T-helper 2 cell treated with Interferon-gamma antibody and Interleukin-4, amounts not matched to agents 100 ng/mL and 5 ng/mL, for 36 hours (primary cell): ENCODE measurements around the gene WNT6. TPM values are rescaled to one million over a fixed set of nuclear protein-coding genes. Genes with fewer than 3 reads are reported as not detected.

ENCODE experiments used
- intact Hi-C: fragments of 100-400 bp; cut with micrococcal nuclease; formaldehyde crosslinking; loops from one replicate; pipeline ENCODE4 v1.15.1; 2023
- total RNA-seq: library from RNA; stranded (reverse); gene quantifications from 2 replicates; pipeline ENCODE4 v1.2.3, GENCODE V29; 2022

Gene WNT6
- total RNA-seq, 1 donor from 2014 or later = not detected

DNA sequence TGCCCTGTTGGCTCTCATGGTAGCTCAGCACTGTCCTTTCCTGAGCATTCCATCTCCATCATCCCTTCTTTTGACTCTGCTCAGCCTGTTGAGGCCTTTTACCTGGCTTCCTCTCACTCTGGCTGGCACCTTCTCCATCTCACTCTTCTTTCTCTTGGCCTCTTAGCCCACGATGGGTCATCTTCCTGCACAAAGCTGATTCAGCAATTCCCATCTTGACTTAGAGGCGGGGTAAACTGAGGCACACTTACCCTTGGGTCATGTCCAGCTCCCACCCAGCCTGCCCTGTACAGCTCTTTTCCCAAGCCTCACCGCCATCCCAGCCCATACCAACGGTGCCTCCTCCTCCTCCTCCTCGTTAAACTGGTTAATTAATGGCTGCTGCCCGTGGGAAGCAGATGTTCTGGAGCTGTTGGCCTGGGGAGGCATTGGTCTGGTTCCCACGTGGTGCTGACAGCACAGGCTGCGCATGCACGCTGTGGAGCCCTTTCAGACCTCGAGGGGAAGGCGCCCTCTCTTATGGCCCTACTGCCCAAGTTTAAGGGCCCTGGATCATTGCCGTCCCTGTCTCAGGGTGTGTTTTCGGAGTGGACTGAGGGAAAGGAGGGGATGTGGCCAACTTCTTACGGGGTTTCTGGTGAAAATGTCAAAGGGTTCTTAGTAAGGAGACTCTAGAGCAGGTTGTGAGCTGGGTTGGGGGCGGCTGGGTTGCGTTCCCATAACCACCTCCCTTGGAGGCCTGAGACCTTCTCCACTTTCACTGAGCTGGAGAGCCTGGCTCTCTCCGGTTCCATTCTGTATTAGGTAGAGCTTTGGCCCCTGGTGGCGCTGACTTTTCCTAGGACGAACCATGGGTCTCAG is 31.9 kb downstream of the WNT6 start:
- intact Hi-C loops = loop anchor here (1.0 to 2.0 kb wide), 2 partner anchors 11 to 17 kb away; partner anchors contain the start of gene WNT10A

DNA sequence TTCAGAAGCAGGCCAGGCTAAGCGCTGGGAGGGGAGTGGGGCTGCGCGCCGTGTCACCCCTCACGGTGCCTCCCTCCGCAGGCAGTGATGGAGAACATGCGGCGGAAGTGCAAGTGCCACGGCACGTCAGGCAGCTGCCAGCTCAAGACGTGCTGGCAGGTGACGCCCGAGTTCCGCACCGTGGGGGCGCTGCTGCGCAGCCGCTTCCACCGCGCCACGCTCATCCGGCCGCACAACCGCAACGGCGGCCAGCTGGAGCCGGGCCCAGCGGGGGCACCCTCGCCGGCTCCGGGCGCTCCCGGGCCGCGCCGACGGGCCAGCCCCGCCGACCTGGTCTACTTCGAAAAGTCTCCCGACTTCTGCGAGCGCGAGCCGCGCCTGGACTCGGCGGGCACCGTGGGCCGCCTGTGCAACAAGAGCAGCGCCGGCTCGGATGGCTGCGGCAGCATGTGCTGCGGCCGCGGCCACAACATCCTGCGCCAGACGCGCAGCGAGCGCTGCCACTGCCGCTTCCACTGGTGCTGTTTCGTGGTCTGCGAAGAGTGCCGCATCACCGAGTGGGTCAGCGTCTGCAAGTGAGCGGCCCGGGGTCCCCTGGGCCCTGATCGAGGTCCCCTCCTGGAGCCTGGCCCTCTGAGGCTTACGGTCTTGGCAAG is 33.2 kb downstream of the WNT6 start:
- intact Hi-C loops = loop anchor here (1.0 to 2.0 kb wide), 2 partner anchors 13 to 16 kb away; partner anchors contain the start of gene WNT10A

DNA sequence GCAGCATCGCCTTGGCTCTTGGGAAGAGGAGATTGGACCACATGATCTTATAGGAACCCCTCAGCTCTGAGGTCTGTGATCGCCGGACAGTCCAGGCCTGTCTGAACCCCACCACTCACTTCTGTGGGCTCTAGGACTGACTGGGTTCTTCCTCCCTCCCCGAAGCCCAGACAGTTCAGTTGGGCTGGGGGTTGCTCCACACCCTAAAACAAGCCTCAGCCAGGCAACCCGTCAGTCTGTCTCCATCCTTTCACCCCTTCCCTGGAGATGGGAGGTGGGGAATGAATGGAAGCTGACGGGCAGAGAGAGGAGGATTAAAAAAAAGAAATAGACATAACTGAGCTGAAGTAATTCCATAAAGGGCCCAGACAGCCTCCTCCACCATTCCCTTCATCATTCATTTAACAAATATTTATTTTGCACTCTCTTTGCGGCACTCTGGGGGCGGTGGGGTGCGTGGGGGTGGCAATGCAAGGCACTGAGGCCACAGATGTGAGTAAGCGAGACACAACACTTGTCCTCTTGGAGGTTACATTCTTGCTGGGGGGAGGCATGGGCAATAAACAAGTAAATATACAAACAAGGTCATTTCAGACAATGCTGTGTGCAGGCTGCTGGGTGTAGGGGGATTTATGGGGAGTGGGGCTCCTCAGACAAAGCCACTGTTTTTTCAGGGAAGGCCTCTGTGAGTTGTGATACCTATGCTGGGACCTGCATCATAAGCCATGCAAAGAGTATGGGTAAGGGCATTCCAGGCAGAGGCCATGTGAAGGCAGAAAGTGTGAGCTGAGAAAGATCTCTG is 33.9 kb downstream of the WNT6 start:
- intact Hi-C loops = loop anchor here (2.0 kb wide), 1 partner anchor 15 kb away; no protein-coding TSS in a partner anchor

DNA sequence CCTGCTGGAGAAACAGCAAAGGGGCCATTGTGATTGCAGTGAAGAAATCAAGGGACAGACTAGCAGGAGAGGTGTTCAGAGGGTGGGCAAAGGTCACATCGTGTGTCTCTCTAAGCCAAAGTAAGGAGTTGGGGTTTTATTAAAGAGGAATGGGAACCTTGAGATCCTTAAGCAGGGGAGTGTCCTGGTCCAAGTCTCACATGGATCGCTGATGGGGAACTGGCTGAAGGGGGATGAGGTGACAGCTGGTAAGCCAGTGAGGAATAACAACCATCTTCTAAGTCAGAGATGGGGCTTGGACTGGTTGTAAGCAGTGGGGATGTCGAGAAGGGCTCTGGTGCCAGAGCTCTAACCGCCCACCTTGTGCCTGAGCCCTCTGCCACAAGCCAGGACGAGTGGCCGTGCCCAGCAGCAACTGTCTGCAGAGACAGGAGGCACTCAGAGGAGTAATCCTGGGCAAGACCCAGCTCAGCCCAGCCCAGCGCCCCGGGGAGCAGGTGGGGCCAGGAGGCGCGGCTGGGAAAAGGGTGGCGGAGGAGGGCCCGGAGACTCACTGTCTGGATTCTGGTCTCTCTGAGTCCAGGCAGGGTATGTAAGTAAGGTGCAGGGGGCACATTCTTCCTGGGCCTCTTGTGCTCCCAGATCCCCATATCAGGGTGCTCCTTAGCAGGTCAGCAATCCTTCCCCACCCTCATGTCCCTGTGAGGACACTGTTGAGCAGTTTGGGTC is 34.7 kb downstream of the WNT6 start:
- intact Hi-C loops = no loop called here

- intact Hi-C loops = loop anchor here (5.0 kb wide), 2 partner anchors 352 to 498 kb away; partner anchors contain the start of genes CTDSP1, GLB1L and STK16
Observed at GRCh38 chr2:218894880-218895157, 35.2 kb downstream of the WNT6 start.

GRCh38 chr2:218895326-218895725 is 35.7 kb downstream of the WNT6 start:
- intact Hi-C loops = loop anchor here (5.0 kb wide), 2 partner anchors 352 to 498 kb away; partner anchors contain the start of genes CTDSP1, GLB1L and STK16

DNA sequence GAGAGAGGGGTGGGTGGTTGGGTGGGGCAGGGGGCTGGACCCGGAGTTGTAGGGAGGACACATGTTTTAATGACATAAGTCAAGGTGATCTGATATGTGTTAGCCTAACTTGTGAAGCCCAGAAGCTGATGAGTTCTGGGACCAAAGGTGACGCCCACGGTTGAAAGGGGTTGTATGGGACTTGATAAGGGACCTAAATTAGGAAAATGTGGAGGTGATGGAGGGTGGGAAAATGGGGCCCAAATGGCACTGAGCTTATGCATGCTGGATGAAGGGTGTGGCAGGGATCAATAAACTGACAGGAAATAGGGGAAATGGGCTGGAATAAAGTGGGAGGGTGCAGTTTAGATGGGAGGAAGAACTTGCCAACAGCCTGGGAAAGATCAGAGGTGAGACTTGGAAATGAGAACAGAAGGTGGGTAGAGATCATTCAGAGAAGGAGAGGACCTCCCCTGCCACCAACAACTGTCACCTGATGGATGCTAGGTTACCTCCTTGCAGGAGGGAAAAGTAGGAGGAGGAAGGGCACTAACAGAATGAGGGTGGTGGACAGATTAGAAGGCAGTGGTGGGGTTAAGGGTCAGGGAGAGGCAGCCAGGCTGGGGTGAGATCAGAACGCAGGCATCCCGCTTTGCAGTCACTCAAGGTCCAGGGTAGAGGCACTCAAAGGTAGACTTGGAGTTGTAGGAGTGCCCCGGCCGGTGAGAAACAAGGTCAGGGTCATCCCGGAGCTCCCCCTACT is 36.3 kb downstream of the WNT6 start:
- intact Hi-C loops = loop anchor here (1.0 to 5.0 kb wide), 6 partner anchors 13 to 609 kb away; partner anchors contain the start of genes BCS1L, CTDSP1, GLB1L and STK16

DNA sequence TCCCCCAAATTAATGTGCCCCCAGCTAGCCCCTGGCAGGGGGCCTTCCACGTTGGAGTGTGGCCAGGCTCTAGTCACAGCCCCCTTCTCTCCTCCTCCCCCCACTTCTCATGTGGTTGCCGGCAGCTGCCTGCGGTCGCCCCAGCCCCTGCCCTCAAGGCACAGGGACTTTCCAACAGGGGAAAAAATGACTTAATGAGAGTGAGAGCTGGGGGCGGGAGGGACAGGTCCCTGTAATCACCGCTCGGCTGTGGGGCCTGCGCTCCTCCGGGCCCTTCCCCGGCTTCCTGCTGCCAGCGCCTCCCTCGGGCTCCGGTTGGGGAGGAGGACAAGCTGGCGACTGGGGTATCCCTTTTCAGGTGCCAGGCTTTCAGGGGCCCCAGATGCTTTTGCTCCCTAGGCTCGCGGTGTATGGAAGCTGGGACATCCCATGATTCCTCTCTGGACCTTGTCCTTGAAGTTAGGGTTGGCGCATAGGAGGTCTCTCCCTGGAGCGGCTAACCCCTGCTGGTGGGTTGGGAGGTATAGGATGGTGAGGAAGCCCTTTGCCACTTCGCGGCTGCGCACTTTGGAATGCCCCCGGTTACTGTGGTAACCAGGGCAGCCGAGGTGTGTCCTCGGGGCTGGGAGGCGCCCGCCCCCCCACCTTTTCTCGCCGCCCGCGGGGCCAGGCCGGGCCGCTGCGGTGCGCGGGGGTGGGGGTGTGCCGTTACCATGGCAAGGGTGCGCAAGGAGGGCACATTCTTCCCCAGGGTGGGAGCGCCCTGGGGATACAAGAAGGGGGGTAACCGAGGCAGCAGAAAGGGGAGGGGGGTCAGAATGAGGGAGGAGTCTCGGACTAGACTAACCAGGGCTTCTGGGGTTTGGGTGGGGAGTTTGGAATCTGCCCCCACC is 37.1 kb downstream of the WNT6 start:
- intact Hi-C loops = loop anchor here (1.0 to 5.0 kb wide), 7 partner anchors 13 to 610 kb away; partner anchors contain the start of genes BCS1L, CTDSP1, DNAJB2 and GLB1L

DNA sequence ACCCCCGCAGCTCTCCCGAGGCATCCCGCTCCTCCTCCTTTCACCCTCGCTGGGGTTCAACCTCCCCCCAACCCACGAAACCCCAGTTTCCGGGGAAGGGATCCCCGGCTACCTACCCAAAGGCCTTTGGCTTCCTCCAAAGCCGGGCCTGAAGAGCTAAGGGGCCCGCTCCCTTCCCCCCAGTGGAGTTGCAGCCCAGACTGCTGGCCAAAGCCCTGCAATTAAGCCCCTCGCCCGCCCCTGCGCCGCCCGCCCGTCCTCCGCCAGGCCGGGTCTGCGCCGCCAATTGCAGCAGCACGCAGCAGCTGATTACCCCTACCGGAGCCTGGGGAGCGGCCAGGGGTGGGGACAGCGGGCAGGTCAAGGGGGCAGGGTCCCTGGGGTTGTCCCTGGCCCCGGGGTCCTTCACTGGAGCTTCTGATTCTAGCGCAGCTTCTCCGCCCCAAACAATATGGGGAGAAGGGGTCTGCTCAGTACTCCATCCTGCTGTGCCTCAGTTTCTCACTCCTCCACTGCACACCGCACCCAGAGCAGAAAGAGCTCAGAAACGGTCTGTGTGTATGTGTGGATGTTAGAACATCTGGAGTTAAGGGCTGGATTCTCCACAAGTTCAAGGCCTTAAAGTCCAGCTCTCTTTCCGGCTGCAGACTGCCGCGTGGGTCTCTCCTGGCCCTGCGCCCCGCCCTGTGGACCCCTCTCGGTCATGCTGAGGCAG is 37.9 kb downstream of the WNT6 start:
- intact Hi-C loops = loop anchor here (1.0 to 5.0 kb wide), 8 partner anchors 21 to 611 kb away; partner anchors contain the start of genes BCS1L, CTDSP1, DNAJB2 and GLB1L

DNA sequence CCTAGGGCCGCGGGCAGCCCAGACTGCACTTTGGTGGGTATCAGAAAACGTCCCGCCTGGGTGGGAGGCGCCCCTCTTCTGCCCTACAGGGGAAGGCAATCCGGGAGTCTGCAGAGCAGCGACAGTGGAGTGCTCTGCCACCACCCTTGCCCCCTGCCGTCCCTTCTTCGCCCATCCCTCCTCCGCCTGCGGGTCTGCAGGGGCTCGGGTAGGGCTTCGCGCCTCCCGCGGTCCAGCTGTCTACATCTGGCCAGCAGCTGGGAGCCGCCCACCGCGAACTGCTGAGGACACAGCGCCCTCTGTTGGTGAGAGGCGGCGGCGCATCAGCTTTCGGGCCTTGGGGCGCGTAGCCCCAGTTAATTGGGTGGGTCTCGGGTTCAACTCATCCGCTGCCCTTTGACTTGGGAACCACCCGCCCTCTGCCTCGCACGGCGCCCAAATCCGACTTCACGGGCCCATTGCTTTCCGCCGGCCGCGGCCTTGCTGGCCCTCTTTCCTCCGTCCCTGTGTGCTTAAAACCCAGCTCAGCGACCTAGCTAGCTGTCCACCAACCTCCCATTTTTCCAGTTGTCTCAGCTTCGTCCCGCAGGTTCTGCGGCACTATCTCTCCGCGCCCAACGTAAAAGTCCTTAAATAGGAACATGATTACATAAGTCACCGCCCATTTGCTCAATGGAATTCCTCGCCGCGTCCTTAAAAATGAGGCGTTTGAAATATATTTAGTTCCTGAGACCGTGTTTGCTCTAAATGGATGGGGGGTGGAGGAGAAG is 38.7 kb downstream of the WNT6 start:
- intact Hi-C loops = loop anchor here (1.0 to 5.0 kb wide), 4 partner anchors 22 to 501 kb away; partner anchors contain the start of genes CTDSP1, GLB1L and STK16

DNA sequence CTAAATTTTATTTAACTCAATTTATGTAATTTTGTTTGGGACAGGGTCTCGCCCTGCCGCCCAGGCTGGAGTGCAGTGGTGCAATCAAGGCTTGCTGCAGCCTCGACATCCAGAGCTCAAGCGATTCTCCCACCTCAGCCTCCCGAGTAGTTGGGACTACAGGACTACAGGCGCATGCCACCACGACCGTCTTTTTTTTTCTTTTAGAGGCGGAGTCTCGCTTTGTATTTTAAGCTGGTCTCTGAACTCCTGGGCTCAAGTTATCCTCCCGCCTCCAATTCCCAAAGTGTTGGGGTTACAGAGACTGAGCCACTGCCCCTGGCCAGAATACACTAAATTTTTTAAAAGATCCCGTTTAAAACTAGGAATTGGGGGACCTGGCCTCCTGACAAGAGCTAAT is 39.5 kb downstream of the WNT6 start:
- intact Hi-C loops = loop anchor here (5.0 kb wide), 2 partner anchors 348 to 502 kb away; partner anchors contain the start of genes CTDSP1, GLB1L and STK16

DNA sequence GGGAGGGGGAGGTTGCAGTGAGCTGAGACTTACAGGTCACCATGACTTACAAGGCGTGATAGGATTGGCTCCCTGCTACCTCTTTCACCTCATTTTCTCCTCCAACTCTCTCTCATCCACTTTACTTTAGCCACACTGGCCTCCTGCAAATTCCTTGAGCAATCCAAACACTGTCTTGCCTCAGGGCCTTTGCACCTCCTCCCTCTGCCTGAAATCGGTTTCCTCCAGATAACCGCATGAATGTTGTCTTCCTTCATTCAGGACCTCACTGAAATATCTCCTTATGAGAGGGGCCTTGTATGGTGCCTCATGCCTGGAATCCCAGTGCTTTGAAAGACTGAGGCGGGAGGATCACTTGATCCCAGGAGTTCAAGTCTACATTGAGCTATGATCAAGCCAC is 42.8 kb downstream of the WNT6 start:
- intact Hi-C loops = no loop called here

GRCh38 chr2:218904176-218904575 is 44.6 kb downstream of the WNT6 start:
- intact Hi-C loops = no loop called here

- intact Hi-C loops = loop anchor here (1.0 to 2.0 kb wide), 2 partner anchors 13 to 16 kb away; no protein-coding TSS in a partner anchor
Observed at GRCh38 chr2:218908721-218909619, 49.4 kb downstream of the WNT6 start.

- intact Hi-C loops = no loop called here
Observed at GRCh38 chr2:218910741-218911140, 51.1 kb downstream of the WNT6 start.

GRCh38 chr2:218920504-218920903 is 60.9 kb downstream of the WNT6 start:
- intact Hi-C loops = no loop called here
